ENCODE measurements around the gene LPA.

DNA sequence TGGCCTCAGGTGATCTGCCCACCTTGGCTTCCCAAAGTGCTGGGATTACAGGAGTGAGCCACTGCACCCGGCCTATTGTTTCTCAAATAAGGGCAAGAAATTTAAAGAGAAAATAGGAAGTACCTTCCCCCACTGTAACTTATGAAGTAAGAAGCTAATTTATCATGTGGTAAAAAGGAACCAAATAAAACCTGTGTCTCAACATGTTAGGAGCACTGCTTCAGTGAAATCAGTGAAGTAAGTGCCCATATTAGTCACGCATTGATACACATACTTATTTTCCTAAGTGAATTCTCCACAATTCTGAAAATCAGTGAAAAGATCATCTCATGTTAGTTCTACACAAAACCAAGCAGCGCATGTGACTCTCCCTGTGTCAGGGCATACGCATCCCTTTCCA is 14.2 kb upstream of the LPA start:
- TF ChIP-seq CTCF (IDR thresholded peaks at IDR 0.05; ENCODE audit: insufficient read depth, low read length, poor library complexity, severe bottlenecking) (no peak), EZH2phosphoT487 (conservative IDR thresholded peaks at IDR 0.05; ENCODE audit: low read length) (no peak)

Data from SU-DHL-6 (cell line).